CD4-positive, alpha-beta T cell treated with Interleukin-6 for 4 hours (primary cell): ENCODE results near the gene SETD6.

Experiments
- DNase-seq: peaks from one replicate; pipeline ENCODE4 v3.0.0-alpha.2; 2020; ENCODE audit warnings: mixed read lengths

The SETD6 gene

DNA sequence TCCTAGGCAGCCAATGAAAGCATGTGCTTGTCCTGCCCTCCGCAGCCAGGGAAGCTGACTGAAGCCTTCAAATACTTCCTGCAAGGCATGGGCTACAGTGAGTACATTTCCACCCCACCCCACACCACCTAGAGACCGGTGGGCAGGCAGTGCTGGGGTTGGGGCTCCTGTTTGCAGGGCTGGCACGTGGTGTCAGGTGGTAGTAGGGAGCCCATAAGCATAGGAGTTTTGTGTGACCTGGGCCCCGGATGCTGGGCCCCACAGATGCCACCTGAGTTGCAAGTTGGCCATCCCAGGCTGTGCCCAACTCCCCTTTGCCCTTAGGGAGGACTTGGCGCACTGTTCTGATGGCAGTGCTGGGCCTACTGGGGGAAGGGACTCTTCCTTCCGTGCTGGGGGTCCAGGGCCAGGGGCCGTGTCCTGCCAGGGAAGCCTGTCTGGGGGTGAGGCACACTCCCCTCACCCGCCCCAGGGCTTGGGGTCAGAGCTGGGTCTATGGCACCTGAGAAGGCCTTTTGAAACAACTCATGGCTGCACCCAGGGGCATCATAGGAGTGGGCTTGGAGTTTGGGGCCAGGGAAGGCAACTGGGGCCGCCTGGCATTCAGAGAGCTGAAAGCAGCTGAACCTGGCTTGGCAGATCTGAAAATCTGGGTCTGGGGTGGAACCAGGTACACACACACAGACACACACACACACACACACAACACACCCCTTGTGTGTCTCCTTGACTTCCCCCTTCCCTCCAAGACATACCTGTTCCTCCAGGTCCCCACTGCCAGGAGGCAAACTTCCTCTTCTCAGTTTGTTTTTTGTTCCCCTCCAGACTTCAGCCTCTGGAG, 5.8 kb upstream of the SETD6 start:
- DNase-seq = no peak

DNA sequence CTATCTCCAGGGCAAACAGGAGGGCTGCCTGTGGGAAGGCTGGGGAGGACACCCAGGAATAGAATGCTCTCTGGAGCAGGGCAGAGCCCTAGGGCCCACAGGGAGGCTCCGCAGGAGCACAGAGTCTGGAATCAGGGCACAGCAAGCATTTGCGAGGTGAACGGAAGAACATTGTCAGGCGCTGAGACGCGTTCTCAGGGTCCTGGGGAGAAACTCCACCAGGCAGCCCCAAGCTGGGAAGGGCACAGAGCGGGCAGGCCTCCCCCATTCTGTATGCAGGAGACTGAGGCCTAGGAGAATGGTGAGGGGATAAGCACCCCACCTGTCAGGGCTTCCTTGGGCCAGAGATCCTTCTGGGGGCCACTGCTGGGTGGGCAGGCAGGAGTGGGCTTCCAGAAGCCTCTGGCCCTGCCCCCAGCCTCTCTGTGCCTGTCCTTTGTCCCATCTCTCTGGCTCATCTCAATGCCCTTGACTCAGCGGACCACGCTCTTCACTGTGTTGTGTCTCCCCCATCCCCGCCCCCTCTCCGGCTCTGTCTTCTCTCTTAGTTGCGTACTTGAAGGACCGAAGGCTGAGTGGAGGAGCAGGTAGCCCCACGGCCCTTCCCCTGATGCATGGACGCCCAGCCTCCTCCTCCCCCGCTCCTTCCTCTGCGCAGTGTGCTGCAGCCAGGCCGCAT, 5.1 kb upstream of the SETD6 start:
- no peak for DNase-seq

DNA sequence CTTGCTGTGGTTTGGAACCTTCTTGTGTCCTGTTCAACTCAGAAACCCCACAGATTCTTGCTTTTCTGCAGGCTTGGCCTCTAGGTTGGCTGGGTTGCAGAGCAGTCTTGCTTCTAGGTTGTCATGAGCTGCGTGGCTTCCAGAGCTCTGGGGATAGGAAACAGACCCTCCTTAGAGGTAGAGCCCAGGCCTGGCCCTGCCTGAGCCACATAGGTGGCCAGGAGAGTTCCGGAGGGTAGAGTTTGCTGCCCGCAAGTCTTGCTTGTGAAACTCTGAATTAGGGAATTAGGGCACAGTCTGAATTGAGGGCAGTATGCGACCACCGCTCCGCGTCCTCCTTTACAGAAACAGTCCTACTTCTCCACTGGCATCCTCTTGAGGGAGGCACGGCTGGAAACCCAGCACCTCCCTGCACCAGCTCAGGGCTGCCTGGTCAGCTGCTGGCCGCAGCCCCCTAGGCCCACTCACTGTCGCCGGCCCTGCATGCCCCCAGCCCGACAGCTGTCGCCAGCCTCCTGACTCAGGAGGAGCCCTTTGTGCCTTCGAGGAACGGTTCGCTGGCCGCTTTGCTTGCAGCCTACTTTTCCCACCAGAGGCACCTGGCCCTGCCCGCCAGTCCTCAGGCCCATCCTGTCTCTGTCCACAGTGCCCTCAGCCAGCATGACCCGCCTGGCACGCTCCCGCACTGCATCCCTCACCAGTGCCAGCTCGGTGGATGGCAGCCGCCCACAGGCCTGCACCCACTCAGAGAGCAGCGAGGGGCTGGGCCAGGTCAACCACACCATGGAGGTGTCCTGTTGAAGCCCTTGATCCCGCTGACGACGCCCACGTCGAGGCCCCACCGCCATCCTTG, 4.3 kb upstream of the SETD6 start:
- no peak for DNase-seq

DNA sequence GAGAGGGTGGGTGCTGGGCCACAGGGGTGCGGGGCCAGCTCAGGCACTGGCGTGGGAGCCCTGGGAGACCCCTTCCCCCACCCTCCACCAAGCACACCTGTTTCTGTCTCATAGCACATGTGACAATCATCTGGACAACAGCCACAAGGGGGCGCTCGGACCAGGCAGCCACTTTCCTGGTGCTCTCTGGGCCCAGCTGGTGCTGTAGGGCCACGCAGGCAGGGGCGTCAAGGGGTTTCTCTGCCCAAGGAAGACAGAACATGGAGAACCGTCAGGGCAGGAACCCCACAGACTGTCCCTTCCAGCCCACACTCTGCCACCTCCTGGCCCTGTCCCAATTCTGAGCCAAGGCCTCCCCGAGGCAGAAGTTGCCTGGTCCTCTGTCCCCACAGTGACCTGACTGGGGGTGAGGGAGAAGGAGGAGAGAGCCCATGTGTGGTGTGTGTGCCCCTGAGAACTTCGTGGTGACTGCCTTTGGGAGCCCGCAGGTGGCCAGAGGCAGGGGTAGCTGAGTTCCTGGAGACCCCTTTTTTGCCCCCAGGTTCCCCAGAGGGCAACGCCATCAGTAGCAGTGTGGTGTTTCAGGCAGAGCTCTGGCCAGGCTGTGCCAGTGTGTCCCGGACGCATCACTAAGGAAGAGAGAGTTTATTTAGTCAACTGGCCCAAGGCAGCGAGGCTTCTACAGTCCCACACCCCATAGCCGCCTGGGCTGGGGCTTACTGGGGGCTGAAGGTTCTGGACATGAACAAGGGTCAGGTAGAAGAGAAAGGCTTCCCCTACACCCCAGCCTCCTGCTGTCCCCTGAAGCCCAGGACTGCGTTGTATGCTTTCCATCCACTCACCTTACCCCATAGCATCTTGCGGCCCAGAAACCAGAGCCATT, 3.1 kb upstream of the SETD6 start:
- DNase-seq = peak; percentile 89

DNA sequence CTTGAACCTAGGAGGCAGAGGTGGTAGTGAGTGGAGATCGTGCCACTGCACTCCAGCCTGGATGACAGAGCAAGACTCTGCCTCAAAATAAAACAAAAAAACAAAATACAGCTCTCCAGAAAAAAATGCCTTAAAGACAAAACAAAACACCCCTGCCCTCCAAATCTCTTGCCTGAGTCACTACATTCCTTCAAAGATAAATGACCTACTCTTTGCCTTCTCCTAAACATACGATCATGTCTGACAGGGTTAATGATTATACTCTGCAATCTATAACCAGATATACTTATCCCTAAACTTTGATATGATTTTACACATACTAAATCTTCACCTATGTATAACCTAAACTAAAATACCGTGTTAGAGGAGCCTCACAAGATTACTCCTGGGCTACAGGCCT, 1.4 kb upstream of the SETD6 start:
- DNase-seq = no peak

DNA sequence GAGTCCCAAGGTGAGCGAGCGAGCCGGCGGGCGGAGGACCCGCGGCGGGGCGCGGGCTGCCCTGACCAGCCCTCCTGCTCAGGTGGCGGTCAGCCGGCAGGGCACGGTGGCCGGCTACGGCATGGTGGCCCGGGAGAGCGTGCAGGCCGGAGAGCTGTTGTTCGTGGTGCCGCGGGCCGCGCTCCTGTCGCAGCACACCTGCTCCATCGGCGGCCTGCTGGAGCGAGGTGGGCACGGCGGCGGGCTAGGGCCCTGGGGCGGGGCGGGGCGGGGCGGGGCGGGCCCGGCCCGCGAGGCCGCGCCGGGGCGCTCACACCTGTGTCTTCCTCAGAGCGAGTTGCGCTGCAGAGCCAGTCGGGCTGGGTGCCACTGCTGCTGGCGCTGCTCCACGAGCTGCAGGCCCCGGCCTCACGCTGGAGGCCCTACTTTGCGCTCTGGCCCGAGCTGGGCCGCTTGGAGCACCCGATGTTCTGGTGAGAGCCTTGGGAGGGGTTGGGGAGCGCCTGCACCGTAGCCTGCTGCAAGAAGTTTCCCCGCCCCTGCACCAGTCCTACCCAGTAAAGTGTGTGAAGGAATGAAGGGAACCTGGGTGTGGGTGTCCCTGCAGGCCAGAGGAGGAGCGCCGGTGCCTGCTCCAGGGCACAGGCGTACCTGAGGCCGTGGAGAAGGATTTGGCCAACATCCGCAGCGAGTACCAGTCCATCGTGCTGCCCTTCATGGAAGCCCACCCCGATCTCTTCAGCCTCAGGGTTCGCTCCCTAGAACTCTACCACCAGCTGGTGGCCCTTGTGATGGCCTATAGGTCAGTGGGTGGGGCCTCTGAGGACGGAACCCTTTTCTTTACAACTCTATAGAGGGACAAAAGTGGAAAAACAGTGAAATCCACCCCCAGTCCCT, 802 bp downstream of the SETD6 start:
- peak; percentile 64 for DNase-seq

DNA sequence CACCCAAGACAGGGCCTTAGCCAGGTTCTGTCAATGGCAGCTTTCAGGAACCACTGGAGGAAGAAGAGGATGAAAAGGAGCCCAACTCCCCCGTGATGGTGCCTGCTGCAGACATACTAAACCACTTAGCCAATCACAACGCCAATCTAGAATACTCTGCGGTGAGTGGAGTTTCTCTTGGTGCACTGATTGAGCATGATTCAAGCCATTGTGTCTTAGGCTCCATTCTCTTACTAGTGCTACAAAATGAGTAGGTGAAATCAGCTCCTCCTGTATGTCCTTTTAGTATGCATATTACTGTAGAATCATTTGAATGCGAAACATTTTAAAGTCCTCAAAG, 1.4 kb downstream of the SETD6 start:
- no peak for DNase-seq

DNA sequence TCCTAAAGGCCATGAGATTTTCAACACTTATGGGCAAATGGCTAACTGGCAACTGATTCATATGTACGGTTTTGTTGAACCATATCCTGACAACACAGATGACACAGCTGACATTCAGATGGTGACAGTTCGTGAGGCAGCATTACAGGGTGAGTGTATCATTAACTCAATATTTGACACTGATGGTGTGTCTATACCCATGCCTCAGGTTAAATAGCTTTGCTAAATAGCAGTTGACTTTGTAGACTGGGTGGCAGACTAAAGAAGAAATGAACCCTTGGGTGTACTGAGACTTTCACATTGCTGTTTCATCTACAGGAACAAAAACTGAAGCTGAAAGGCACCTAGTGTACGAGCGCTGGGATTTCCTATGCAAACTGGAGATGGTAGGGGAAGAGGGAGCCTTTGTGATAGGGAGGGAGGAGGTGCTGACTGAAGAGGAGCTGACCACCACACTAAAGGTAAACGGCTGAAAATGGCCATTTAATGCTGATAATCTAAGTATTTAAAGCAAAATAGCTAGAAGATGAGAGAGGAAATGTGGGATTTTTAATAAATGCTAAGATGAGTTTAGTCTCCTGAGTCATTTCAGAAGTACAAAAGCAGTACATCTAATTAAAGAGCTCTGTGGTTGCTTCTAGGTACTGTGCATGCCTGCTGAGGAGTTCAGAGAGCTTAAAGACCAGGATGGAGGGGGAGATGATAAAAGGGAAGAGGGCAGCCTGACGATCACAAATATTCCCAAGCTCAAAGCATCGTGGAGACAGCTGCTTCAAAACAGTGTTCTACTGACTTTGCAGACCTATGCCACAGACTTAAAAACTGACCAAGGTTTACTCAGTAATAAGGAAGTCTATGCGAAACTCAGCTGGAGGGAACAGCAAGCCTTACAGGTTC, 3.0 kb downstream of the SETD6 start:
- DNase-seq = no peak

DNA sequence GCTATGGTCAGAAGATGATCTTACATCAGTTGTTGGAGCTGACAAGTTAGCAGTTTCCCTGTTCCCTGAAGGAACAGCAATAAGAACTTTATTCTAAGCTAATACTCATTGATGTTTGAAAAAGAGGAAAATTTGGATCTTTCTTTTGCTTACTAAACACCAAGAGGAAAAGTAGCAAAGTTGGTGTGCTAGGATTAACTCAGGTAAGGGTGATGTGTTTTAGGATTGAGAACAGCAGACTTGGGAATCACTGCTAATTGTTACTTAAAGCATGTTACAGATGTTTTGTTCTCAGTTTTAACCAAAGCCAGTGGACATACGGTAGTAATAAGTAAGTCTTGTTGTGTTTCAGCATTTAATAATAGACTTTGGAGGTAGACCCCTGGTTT, 3.7 kb downstream of the SETD6 start:
- DNase-seq = no peak

DNA sequence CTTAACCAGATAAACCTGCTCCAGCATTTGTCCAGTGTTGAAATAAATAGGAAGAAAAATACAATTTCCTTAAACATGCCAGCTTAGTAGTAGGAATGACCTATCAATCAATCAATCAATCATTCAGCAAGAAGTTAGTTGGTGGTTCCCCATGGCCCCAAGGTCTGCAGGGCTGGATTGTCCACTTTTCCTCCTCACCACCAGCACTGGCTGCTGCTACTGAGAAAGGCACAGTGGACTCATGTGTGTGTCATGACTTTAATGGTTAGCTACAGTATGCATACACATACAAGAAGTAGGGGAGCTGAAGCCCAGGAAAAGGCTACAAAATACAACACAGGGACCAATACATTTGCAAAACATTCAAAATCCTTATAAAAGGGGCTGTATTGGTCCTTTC, 4.4 kb downstream of the SETD6 start:
- no peak for DNase-seq

DNA sequence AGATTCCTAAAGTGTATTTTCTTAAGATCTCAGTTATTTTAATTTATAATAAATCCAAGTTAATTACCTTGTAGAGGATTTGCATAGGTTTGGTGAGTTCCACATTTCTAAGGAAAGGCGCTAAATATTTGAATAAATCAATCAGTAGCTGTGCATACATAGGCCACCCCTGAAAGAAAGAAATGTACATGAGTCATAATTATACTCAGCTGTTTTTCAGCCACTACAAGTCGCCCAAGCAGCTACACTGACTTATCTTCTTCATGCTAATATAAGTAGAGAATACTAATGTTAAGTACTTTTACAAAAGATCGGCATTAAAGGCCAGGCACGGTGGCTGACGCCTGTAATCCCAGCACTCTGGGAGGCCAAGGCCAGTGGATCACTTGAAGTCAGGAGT, 14.9 kb downstream of the SETD6 start:
- no peak for DNase-seq

DNA sequence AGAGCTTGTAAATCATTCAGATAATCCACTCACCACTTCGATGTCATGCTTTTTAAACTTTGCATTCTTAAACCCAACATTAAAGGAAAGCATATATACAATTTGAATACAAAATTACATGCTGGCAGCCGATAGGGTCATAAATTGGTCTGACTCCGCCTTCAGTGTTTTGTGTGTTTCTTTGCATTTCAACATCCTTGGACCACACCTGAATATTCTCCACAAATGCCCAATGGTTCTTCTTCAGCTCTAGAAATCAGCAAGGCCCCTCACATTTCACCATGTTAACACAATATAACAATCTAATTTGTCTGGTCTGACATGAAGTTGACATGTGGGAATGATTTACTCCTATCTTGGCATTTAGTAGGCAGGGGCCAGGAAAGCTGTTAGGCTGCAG, 17.1 kb downstream of the SETD6 start:
- DNase-seq = no peak

DNA sequence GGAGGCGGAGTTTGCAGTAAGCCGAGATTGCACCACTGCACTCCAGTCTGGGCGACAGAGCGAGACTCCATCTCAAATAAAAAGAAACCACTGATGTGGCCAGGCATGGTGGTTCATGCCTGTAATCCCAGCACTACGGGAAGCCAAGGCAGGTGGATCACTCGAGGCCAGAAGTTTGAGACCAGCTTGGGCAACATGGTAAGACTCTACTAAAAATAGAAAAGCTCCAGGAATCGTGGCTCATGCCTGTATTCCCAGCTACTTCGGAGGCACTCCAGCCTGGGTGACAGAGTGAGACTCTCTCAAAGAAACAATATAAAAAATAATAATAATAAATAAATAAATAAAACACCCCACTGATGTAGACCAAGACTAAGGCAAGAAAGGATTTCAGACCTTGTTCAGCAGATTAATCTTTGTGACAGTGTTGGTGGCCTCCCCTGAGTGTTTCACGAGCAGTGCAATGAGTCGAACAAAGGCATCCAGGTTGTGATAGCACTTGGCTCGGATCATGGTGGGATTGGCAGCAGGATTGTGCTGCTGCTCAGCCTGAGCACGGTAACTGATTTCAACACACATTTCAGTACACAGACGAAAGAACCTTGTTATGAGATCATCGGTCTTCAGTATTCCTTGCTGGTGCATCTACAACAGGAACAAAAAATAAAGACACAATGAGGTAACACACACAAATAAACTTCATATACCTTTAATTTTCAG, 18.6 kb downstream of the SETD6 start:
- no peak for DNase-seq

DNA sequence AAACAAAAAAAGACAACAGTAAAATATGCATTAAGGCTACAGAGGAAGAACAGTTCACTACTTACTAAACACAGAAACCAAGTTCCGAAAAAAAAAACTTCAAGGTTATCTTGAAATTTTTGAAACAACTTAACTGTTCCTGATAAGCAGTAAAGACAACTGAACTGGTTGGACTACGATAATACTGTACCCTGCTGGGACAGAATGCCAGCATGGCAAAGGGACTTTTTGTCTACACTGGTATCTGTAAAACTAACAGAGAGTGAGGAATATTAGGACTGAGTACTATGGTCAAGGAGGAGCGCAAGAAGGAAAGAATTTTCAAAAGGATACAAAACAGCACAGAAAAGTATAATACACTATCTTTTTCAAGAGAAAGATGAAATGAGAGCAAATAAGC, 19.8 kb downstream of the SETD6 start:
- no peak for DNase-seq

DNA sequence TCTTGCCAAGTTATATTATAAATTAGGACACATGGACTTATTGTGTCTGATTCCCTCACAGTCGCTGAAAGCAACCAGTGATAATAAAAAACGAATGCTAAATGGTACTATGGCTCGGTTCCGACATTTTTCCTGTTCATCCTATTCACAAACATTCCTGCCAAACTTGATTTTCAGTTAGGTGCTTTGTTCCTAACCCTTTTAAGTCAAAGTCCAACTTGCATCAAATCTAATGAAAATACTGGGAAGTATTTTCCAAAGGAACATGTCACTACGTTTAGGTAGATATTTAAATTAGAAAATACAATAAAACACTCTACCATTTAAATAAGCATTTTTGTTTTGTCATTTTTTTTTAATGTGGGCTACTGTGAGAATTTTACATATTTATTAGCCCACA, 21.0 kb downstream of the SETD6 start:
- DNase-seq = no peak

DNA sequence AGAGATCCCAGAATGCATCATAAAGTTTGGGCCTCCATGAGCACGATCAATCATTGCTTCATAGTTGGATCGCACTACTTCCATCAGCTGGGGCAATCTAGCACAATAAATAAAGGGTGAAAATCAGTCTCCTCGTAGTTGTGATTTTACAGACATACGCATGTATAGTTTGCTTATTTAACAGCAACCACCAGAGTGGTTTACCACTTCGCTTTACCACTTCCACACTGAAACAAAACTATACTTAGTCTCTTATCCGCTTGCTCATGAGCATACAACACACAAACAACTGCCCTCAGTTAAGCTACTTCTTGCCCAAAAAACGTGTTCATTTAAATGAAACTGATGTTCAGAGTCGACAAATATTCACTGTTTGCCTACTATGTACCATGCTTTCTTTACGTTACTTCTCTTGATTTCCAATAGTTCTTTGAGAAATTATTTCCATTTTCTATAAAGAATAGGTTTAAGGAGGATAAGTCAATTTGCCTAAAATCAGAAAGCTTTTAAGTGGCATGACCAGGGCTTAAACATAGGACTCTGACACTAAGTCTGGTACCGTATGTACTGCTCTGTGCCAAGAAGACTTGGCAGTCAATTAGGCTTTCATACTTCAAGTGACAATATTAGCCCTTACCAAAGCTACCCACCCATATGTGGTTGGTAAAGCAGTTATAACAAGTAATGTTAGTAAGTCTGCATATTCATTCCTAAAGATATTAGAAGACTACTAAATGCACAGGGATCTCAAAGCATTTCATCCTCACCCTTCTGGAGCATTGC, 22.0 kb downstream of the SETD6 start:
- DNase-seq = no peak

DNA sequence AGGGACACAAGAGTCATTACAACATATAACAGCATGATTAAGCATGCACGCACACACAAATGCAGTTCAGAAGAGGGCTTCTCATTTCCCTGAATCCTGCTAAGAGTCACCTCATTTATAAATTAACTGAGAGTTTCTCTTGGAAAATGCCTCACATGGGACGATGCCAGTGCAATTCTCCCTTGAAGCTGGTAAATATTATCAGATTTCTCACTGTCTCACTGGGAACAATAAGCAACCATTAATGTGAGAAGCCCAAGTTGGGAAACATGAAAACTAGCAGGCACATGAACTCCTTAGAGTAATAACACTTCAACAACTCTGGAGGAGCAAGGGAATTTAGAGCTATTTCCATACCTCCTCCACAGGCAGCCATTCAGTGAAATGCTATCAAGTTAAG, 26.4 kb downstream of the SETD6 start:
- no peak for DNase-seq

DNA sequence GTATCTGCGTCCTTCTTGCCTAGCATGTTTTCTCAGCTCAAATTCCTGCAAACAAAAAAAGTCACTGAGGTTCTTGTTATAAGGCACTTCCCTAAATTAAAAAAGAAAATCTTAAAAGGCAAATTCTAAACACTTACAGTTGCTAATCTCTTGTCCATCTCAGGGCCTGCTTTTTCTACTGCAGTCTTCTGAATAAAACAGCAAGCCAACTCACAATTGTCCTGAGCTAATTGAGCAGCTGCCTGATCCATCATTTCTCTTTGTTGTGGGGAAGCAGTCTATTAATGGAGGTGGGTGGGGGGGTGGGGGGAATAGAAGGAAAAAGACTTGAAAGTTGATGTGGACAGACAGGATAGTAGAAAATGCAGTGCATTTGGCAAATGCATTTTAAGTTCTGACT, 27.0 kb downstream of the SETD6 start:
- no peak for DNase-seq

DNA sequence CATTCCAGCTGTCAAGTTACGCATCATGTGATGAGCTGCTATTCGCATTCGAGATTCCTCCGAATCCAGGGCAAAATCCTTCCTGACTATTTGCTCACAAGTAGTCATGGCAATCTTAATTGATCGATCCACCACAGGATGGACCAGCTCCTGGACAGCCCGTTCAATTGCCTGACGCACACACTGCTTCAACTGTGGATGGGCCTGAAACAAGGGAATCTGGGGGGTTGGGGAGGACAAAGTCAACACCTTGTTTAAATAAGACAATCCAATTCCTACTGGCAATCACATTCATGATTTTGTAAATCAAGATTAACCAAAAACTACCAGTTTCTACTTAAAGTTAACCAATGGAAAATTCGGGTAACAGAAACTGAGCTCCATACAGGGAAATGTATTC, 28.4 kb downstream of the SETD6 start:
- no peak for DNase-seq
